WTC11 (cell line): ENCODE data around the gene CCSER1.

Experiments used
- ARID4B ChIP-seq: sonication (generic); formaldehyde crosslinking; IDR thresholded peaks from 2 replicates; pipeline ENCODE4 v1.8.0; 2023; ENCODE audit warnings: missing genetic modification reagents, mild to moderate bottlenecking, borderline replicate concordance
- NR2C2 ChIP-seq: sonication (generic); formaldehyde crosslinking; IDR thresholded peaks from 2 replicates; pipeline ENCODE4 v1.8.0; 2022; ENCODE audit warnings: mild to moderate bottlenecking, missing genetic modification reagents

GRCh38 chr4:90643156-90643555 lies 516.0 kb downstream of the CCSER1 start:
- TF ChIP-seq ARID4B (CRISPR knock-in tag) = no peak
- no peak for TF ChIP-seq NR2C2 (CRISPR knock-in tag)
